GM18909 (cell line): ENCODE measurements around the gene RHBDL2.
"Not testable (repeated sequence)": the region's sequence is repeated elsewhere in the genome, so short reads cannot be mapped to it uniquely, and the experiment has no call there.

ENCODE experiments used
- ATAC-seq: cut with Tn5 transposase; IDR thresholded peaks from one replicate; pipeline ENCODE4 v1.9.1; 2021; ENCODE audit warnings: mild to moderate bottlenecking; ENCODE audit not compliant: unreplicated experiment, poor library complexity

The RHBDL2 gene

DNA sequence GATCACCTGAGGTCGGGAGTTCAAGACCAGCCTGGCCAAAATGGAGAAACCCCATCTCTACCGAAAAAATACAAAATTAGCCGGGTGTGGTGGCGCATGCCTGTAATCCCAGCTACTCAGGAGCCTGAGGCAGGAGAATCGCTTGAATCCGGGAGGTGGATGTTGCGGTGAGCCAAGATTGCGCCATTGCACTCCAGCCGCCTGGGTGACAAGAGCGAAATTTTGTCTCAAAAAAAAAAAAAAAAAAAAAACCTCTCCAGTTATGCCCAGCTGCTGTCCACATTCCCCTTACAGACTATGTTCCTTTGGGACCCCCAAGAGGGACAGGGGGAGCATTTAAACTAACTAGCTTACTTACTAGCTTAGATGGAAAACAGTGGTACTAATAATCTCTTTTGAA is 105.3 kb downstream of the RHBDL2 start:
- not testable (repeated sequence) for ATAC-seq
